ENCODE data around the gene ITGA8.

The ITGA8 gene

GRCh38 chr10:15661574-15661973, 58.1 kb downstream of the ITGA8 start:
- no peaks in the 10 kb centered on the region for H3K9me3 ChIP-seq (ENCODE audit: control extremely low read depth in 1 of 5, control insufficient read depth in 4 of 5, insufficient read depth in 2 of 5, low read depth in 1 of 5, low read length in 4 of 5)
- no peak overlapping the region for H3K4me3 ChIP-seq (ENCODE audit: control insufficient read depth in 1 of 7, extremely low read depth in 1 of 7, insufficient read depth in 4 of 7, low read depth in 2 of 7, low read length in 6 of 7)
- WGBS (ENCODE audit: insufficient coverage) = 92% methylated on average over 3 of the region's 5 CpGs
- H3K36me3 ChIP-seq (ENCODE audit: control insufficient read depth in 4 of 4, insufficient read depth in 4 of 4, low read length in 3 of 4) = no peaks in the 10 kb centered on the region
- no peaks in the 10 kb centered on the region for H3K27me3 ChIP-seq (replicated peaks in 2 of 5; ENCODE audit: control insufficient read depth in 4 of 5, insufficient read depth in 5 of 5, low read length in 4 of 5)
- DNase-seq = no peak
- H3K27ac ChIP-seq (ENCODE audit: insufficient read depth in 1 of 2, low read depth in 1 of 2, low read length in 2 of 2, poor library complexity in 1 of 2, severe bottlenecking in 2 of 2) = no peak overlapping the region
- H3K4me1 ChIP-seq (ENCODE audit: control extremely low read depth in 1 of 4, control insufficient read depth in 4 of 4, insufficient read depth in 4 of 4, low read length in 3 of 4) = no peaks in the 10 kb centered on the region
- ChIA-PET CTCF (no interaction called here), POLR2A (no interaction called here)

- Histone ChIP-seq H3K4me1 (ENCODE audit: control extremely low read depth in 1 of 4, control insufficient read depth in 4 of 4, insufficient read depth in 4 of 4, low read length in 3 of 4) (no peaks in the 10 kb centered on the region), H3K36me3 (ENCODE audit: control insufficient read depth in 4 of 4, insufficient read depth in 4 of 4, low read length in 3 of 4) (no peaks in the 10 kb centered on the region), H3K9me3 (ENCODE audit: control extremely low read depth in 1 of 5, control insufficient read depth in 4 of 5, insufficient read depth in 2 of 5, low read depth in 1 of 5, low read length in 4 of 5) (no peaks in the 10 kb centered on the region), H3K27ac (ENCODE audit: insufficient read depth in 1 of 2, low read depth in 1 of 2, low read length in 2 of 2, poor library complexity in 1 of 2, severe bottlenecking in 2 of 2) (no peak overlapping the region), H3K4me3 (ENCODE audit: control insufficient read depth in 1 of 7, extremely low read depth in 1 of 7, insufficient read depth in 4 of 7, low read depth in 2 of 7, low read length in 6 of 7) (no peak overlapping the region), H3K27me3 (replicated peaks in 2 of 5; ENCODE audit: control insufficient read depth in 4 of 5, insufficient read depth in 5 of 5, low read length in 4 of 5) (no peaks in the 10 kb centered on the region)
- 100% methylated on average over 1 of the region's 5 CpGs for WGBS (ENCODE audit: insufficient coverage)
- DNase-seq = no peak
- POLR2A ChIA-PET = no interaction called here
- CTCF ChIA-PET = no interaction called here
Observed at GRCh38 chr10:15660990-15661389, 58.7 kb downstream of the ITGA8 start.

- CTCF ChIA-PET = no interaction called here
- Histone ChIP-seq H3K4me3 (ENCODE audit: control insufficient read depth in 1 of 7, extremely low read depth in 1 of 7, insufficient read depth in 4 of 7, low read depth in 2 of 7, low read length in 6 of 7) (no peak overlapping the region), H3K27ac (ENCODE audit: insufficient read depth in 1 of 2, low read depth in 1 of 2, low read length in 2 of 2, poor library complexity in 1 of 2, severe bottlenecking in 2 of 2) (no peak overlapping the region)
Observed at GRCh38 chr10:15658069-15658702, 61.5 kb downstream of the ITGA8 start.

GRCh38 chr10:15652757-15653156, 67.0 kb downstream of the ITGA8 start:
- Histone ChIP-seq H3K27me3 (replicated peaks in 2 of 5; ENCODE audit: control insufficient read depth in 4 of 5, insufficient read depth in 5 of 5, low read length in 4 of 5) (no peaks in the 10 kb centered on the region), H3K4me3 (ENCODE audit: control insufficient read depth in 1 of 7, extremely low read depth in 1 of 7, insufficient read depth in 4 of 7, low read depth in 2 of 7, low read length in 6 of 7) (no peak overlapping the region), H3K9me3 (ENCODE audit: control extremely low read depth in 1 of 5, control insufficient read depth in 4 of 5, insufficient read depth in 2 of 5, low read depth in 1 of 5, low read length in 4 of 5) (no peaks in the 10 kb centered on the region), H3K27ac (ENCODE audit: insufficient read depth in 1 of 2, low read depth in 1 of 2, low read length in 2 of 2, poor library complexity in 1 of 2, severe bottlenecking in 2 of 2) (no peak overlapping the region), H3K4me1 (ENCODE audit: control extremely low read depth in 1 of 4, control insufficient read depth in 4 of 4, insufficient read depth in 4 of 4, low read length in 3 of 4) (no peaks in the 10 kb centered on the region), H3K36me3 (ENCODE audit: control insufficient read depth in 4 of 4, insufficient read depth in 4 of 4, low read length in 3 of 4) (no peaks in the 10 kb centered on the region)
- DNase-seq = no peak
- WGBS (ENCODE audit: insufficient coverage) = 98% methylated on average over 4 of the region's 4 CpGs
- ChIA-PET CTCF (no interaction called here), POLR2A (no interaction called here)

More at GRCh38 chr10:15658069-15658702, 61.5 kb downstream of the ITGA8 start:
- H3K9me3 ChIP-seq (ENCODE audit: control extremely low read depth in 1 of 5, control insufficient read depth in 4 of 5, insufficient read depth in 2 of 5, low read depth in 1 of 5, low read length in 4 of 5) = no peaks in the 10 kb centered on the region
- POLR2A ChIA-PET = no interaction called here
- H3K27me3 ChIP-seq (replicated peaks in 2 of 5; ENCODE audit: control insufficient read depth in 4 of 5, insufficient read depth in 5 of 5, low read length in 4 of 5) = no peaks in the 10 kb centered on the region
- H3K36me3 ChIP-seq (ENCODE audit: control insufficient read depth in 4 of 4, insufficient read depth in 4 of 4, low read length in 3 of 4) = no peaks in the 10 kb centered on the region
- H3K4me1 ChIP-seq (ENCODE audit: control extremely low read depth in 1 of 4, control insufficient read depth in 4 of 4, insufficient read depth in 4 of 4, low read length in 3 of 4) = no peaks in the 10 kb centered on the region
- 53% methylated on average over 5 of the region's 5 CpGs for WGBS (ENCODE audit: insufficient coverage)
- DNase-seq = no peak

- no peaks in the 10 kb centered on the region for H3K9me3 ChIP-seq (ENCODE audit: control extremely low read depth in 1 of 5, control insufficient read depth in 4 of 5, insufficient read depth in 2 of 5, low read depth in 1 of 5, low read length in 4 of 5)
- CTCF ChIA-PET = no interaction called here
- H3K4me1 ChIP-seq (ENCODE audit: control extremely low read depth in 1 of 4, control insufficient read depth in 4 of 4, insufficient read depth in 4 of 4, low read length in 3 of 4) = no peaks in the 10 kb centered on the region
- H3K36me3 ChIP-seq (ENCODE audit: control insufficient read depth in 4 of 4, insufficient read depth in 4 of 4, low read length in 3 of 4) = no peaks in the 10 kb centered on the region
- POLR2A ChIA-PET = no interaction called here
- no peaks in the 10 kb centered on the region for H3K27me3 ChIP-seq (replicated peaks in 2 of 5; ENCODE audit: control insufficient read depth in 4 of 5, insufficient read depth in 5 of 5, low read length in 4 of 5)
- H3K4me3 ChIP-seq (ENCODE audit: control insufficient read depth in 1 of 7, extremely low read depth in 1 of 7, insufficient read depth in 4 of 7, low read depth in 2 of 7, low read length in 6 of 7) = no peak overlapping the region
- H3K27ac ChIP-seq (ENCODE audit: insufficient read depth in 1 of 2, low read depth in 1 of 2, low read length in 2 of 2, poor library complexity in 1 of 2, severe bottlenecking in 2 of 2) = no peak overlapping the region
- WGBS (ENCODE audit: insufficient coverage) = 90% methylated on average over 4 of the region's 7 CpGs
- DNase-seq = no peak
Observed at GRCh38 chr10:15652117-15652516, 67.6 kb downstream of the ITGA8 start.

- CTCF ChIA-PET = no interaction called here
- 88% methylated on average over 1 of the region's 6 CpGs for WGBS (ENCODE audit: insufficient coverage)
Observed at GRCh38 chr10:15651175-15651574, 68.5 kb downstream of the ITGA8 start.

GRCh38 chr10:15642095-15642494, 77.6 kb downstream of the ITGA8 start:
- Histone ChIP-seq H3K9me3 (ENCODE audit: control extremely low read depth in 1 of 5, control insufficient read depth in 4 of 5, insufficient read depth in 2 of 5, low read depth in 1 of 5, low read length in 4 of 5) (no peaks in the 10 kb centered on the region), H3K36me3 (ENCODE audit: control insufficient read depth in 4 of 4, insufficient read depth in 4 of 4, low read length in 3 of 4) (no peaks in the 10 kb centered on the region), H3K4me3 (ENCODE audit: control insufficient read depth in 1 of 7, extremely low read depth in 1 of 7, insufficient read depth in 4 of 7, low read depth in 2 of 7, low read length in 6 of 7) (no peak overlapping the region), H3K27me3 (replicated peaks in 2 of 5; ENCODE audit: control insufficient read depth in 4 of 5, insufficient read depth in 5 of 5, low read length in 4 of 5) (peaks cover 0 to 6% (median 2%) of the 10 kb centered on the region in 5 experiments), H3K4me1 (ENCODE audit: control extremely low read depth in 1 of 4, control insufficient read depth in 4 of 4, insufficient read depth in 4 of 4, low read length in 3 of 4) (no peaks in the 10 kb centered on the region), H3K27ac (ENCODE audit: insufficient read depth in 1 of 2, low read depth in 1 of 2, low read length in 2 of 2, poor library complexity in 1 of 2, severe bottlenecking in 2 of 2) (no peak overlapping the region)
- DNase-seq = no peak
- POLR2A ChIA-PET = no interaction called here
- CTCF ChIA-PET = no interaction called here
- WGBS (ENCODE audit: insufficient coverage) = no CpG with 5 or more reads among the region's 2 CpGs

More at GRCh38 chr10:15651175-15651574, 68.5 kb downstream of the ITGA8 start:
- no peaks in the 10 kb centered on the region for H3K4me1 ChIP-seq (ENCODE audit: control extremely low read depth in 1 of 4, control insufficient read depth in 4 of 4, insufficient read depth in 4 of 4, low read length in 3 of 4)
- POLR2A ChIA-PET = no interaction called here
- no peaks in the 10 kb centered on the region for H3K9me3 ChIP-seq (ENCODE audit: control extremely low read depth in 1 of 5, control insufficient read depth in 4 of 5, insufficient read depth in 2 of 5, low read depth in 1 of 5, low read length in 4 of 5)
- H3K36me3 ChIP-seq (ENCODE audit: control insufficient read depth in 4 of 4, insufficient read depth in 4 of 4, low read length in 3 of 4) = no peaks in the 10 kb centered on the region
- H3K27ac ChIP-seq (ENCODE audit: insufficient read depth in 1 of 2, low read depth in 1 of 2, low read length in 2 of 2, poor library complexity in 1 of 2, severe bottlenecking in 2 of 2) = no peak overlapping the region
- DNase-seq = no peak
- H3K4me3 ChIP-seq (ENCODE audit: control insufficient read depth in 1 of 7, extremely low read depth in 1 of 7, insufficient read depth in 4 of 7, low read depth in 2 of 7, low read length in 6 of 7) = no peak overlapping the region
- peaks cover 0 to 2% (median 0%) of the 10 kb centered on the region in 5 experiments for H3K27me3 ChIP-seq (replicated peaks in 2 of 5; ENCODE audit: control insufficient read depth in 4 of 5, insufficient read depth in 5 of 5, low read length in 4 of 5)

Data from common myeloid progenitor, CD34-positive (primary cell).